DND-41 (cell line): ENCODE data around the gene DRD3.

Experiments
- ATAC-seq: fragments of 200-7000 bp; cut with Tn5 transposase; 3 replicates; pipeline ENCODE4 v1.9.1; 2021; ENCODE audit warnings: low read depth; ENCODE audit not compliant: insufficient read depth
- DNase-seq: peaks from one replicate; pipeline ENCODE4 v3.0.0-alpha.2; 2020
- H2AFZ ChIP-seq: 2 replicates; pipeline ENCODE4 v1.6.0; 2012; ENCODE audit warnings: low read depth, low read length
- H3K27ac ChIP-seq: 2 replicates; pipeline ENCODE4 v1.5.1; 2012; ENCODE audit warnings: low read length, inconsistent platforms
- H3K27me3 ChIP-seq: fragments of 200-600 bp; sonication (generic); 2 replicates; pipeline ENCODE4 v1.6.0; 2012; ENCODE audit warnings: low read length, mild to moderate bottlenecking, inconsistent platforms; ENCODE audit not compliant: insufficient read depth, poor library complexity
- H3K36me3 ChIP-seq: 2 replicates; pipeline ENCODE4 v1.5.1; 2012; ENCODE audit warnings: low read length, inconsistent platforms; ENCODE audit not compliant: insufficient read depth
- H3K4me1 ChIP-seq: 2 replicates; pipeline ENCODE4 v1.5.1; 2012; ENCODE audit warnings: mild to moderate bottlenecking, low read length; ENCODE audit not compliant: insufficient read depth
- H3K4me2 ChIP-seq: 2 replicates; pipeline ENCODE4 v1.6.0; 2012; ENCODE audit warnings: mild to moderate bottlenecking, moderate library complexity, low read length, inconsistent platforms; ENCODE audit not compliant: insufficient read depth
- H3K4me3 ChIP-seq, 2 experiments: fragments of 200-600 bp in 1 of 2; shearing (Covaris generic) in 1 of 2; 2 replicates each; pipeline ENCODE4 v1.5.1; 2012 to 2016; ENCODE audit warnings: inconsistent platforms in 2 of 2, low read length in 2 of 2, mild to moderate bottlenecking in 2 of 2, low read depth in 1 of 2, moderate library complexity in 1 of 2
- H3K79me2 ChIP-seq: 2 replicates; pipeline ENCODE4 v1.6.0; 2012; ENCODE audit warnings: low read length, inconsistent platforms; ENCODE audit not compliant: insufficient read depth
- H3K9ac ChIP-seq: 2 replicates; pipeline ENCODE4 v1.6.0; 2012; ENCODE audit warnings: low read depth, mild to moderate bottlenecking, inconsistent platforms, low read length, moderate library complexity
- H3K9me3 ChIP-seq: 2 replicates; pipeline ENCODE4 v1.5.1; 2012; ENCODE audit warnings: low read length, moderate library complexity, mild to moderate bottlenecking, inconsistent platforms; ENCODE audit not compliant: insufficient read depth, severe bottlenecking
- H4K20me1 ChIP-seq: 2 replicates; pipeline ENCODE4 v1.6.0; 2012; ENCODE audit warnings: low read length; ENCODE audit not compliant: insufficient read depth
- EZH2 ChIP-seq: IDR thresholded peaks from 3 replicates; pipeline ENCODE4 v1.6.1; 2012; ENCODE audit warnings: borderline replicate concordance, low read depth, mild to moderate bottlenecking, moderate library complexity, low read length, inconsistent platforms; ENCODE audit not compliant: severe bottlenecking
- TF ChIP-seq, protein P1 (sequence below): IDR thresholded peaks from 2 replicates; pipeline ENCODE4 v1.5.1; 2012; ENCODE audit warnings: borderline replicate concordance, low read length, moderate library complexity, mild to moderate bottlenecking; ENCODE audit not compliant: poor library complexity, severe bottlenecking; ENCODE audit errors: extremely low read depth

Gene DRD3

DNA sequence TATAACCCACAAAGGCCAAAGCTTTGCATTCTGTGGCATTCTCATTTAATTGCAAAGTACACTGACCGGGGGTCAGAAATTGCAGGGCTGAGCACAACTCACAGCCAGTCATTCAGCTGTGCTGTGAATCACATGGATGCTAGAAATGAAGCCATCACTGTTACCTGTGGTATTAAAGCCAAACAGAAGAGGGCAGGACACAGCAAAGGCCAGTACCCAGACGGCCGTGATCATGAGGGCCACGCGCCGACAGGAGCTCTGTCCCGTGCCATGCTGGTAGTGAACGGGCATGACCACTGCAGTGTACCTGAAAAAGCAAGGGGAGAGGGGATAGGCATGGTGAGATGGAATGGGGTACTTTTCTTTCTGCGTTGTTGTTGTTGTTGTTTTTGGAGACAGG is 31.6 kb downstream of the DRD3 start:
- Histone ChIP-seq H3K4me3 (no peak overlapping the region), H3K79me2 (no peaks in the 10 kb centered on the region), H2AFZ (no peak overlapping the region), H3K27me3 (peaks cover 15% of the 10 kb centered on the region), H3K4me2 (no peak overlapping the region), H3K9me3 (no peaks in the 10 kb centered on the region), H4K20me1 (0 out of 2 replicates have a peak, but pooled peaks cover 2% of the 10 kb centered on the region), H3K9ac (no peak overlapping the region), H3K4me1 (no peaks in the 10 kb centered on the region), H3K27ac (no peak overlapping the region), H3K36me3 (no peaks in the 10 kb centered on the region)
- ATAC-seq: no peak
- no peak for DNase-seq
- TF ChIP-seq, protein P1, sequence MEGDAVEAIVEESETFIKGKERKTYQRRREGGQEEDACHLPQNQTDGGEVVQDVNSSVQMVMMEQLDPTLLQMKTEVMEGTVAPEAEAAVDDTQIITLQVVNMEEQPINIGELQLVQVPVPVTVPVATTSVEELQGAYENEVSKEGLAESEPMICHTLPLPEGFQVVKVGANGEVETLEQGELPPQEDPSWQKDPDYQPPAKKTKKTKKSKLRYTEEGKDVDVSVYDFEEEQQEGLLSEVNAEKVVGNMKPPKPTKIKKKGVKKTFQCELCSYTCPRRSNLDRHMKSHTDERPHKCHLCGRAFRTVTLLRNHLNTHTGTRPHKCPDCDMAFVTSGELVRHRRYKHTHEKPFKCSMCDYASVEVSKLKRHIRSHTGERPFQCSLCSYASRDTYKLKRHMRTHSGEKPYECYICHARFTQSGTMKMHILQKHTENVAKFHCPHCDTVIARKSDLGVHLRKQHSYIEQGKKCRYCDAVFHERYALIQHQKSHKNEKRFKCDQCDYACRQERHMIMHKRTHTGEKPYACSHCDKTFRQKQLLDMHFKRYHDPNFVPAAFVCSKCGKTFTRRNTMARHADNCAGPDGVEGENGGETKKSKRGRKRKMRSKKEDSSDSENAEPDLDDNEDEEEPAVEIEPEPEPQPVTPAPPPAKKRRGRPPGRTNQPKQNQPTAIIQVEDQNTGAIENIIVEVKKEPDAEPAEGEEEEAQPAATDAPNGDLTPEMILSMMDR: no peak
- no peak for TF ChIP-seq EZH2

DNA sequence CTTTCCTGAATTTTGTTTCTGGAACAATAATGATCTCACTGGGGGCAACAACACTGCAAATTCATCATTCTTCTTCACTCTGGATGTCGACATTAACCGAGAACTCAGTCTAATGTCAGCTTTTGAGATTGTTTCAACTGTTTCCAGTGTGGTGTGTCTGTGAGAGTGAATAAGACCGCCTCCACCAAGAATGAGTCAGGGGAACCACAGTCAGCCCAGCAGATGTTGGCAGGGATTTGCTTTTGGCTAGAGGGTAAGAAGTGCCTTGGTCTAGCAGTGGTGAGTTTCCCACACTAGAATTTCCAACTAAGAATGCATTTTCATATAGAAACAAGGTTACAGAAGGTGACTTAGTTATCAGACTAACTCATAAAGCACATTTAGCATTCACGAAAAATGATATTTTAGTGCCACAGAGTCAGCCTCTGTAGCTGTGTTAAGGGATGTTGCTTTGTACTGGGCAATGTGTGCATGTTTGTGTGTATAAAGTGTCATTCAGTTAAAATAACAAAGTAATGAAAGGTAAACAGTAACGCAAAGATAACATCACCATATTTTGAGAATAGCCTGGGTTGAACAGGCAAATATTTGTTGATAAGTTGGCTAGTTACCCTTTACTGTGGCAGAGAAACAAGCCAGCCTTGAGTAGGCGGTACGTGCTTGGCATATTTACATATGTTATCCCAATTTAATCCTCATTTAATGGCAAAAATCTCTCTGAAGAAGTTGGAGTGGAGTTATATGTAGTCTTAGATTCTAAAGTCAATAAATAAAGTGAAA is 33.8 kb downstream of the DRD3 start:
- ATAC-seq (no peak), DNase-seq (no peak)
- H3K4me2 ChIP-seq: no peak overlapping the region
- TF ChIP-seq, protein P1: no peak
- no peak for TF ChIP-seq EZH2
- no peaks in the 10 kb centered on the region for H3K79me2 ChIP-seq
- H3K4me1 ChIP-seq: no peaks in the 10 kb centered on the region
- no peak overlapping the region for H3K4me3 ChIP-seq
- H3K9ac ChIP-seq: no peak overlapping the region
- peaks cover 3% of the 10 kb centered on the region for H3K27me3 ChIP-seq
- no peak overlapping the region for H3K27ac ChIP-seq
- H3K36me3 ChIP-seq: no peaks in the 10 kb centered on the region
- no peaks in the 10 kb centered on the region for H4K20me1 ChIP-seq
- no peak overlapping the region for H2AFZ ChIP-seq
- H3K9me3 ChIP-seq: no peaks in the 10 kb centered on the region

DNA sequence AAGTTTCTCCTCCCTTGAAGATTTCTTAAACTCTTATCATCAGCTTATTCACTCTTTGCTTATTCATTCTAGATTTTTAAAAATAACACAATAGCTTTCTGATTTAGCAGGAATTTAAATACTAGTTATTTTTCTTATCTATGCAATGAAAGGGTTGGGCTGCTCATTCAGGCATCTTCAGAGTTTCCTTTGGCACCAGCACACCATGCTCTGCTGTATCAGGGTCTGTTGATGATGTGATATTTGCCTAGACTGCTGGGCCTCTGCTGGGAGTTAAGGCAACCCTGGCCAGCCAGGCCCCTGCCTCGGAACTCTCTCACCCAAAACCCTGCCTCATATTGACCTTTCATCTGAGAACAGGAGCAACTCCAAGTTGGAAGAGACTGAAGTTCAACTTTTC is 35.0 kb downstream of the DRD3 start:
- ATAC-seq (no peak), DNase-seq (no peak)
- no peak overlapping the region for H3K9ac ChIP-seq
- H3K36me3 ChIP-seq: no peaks in the 10 kb centered on the region
- H4K20me1 ChIP-seq: no peaks in the 10 kb centered on the region
- H3K4me2 ChIP-seq: no peak overlapping the region
- no peak overlapping the region for H3K4me3 ChIP-seq
- H3K27ac ChIP-seq: no peak overlapping the region
- H3K9me3 ChIP-seq: no peaks in the 10 kb centered on the region
- H3K4me1 ChIP-seq: no peaks in the 10 kb centered on the region
- H2AFZ ChIP-seq: no peak overlapping the region
- no peaks in the 10 kb centered on the region for H3K27me3 ChIP-seq
- no peaks in the 10 kb centered on the region for H3K79me2 ChIP-seq
- no peak for TF ChIP-seq EZH2
- TF ChIP-seq, protein P1: no peak
